Fibroblast of mammary gland (primary cell): ENCODE data around the gene AKAP13.

Experiments
- DNase-seq: peaks from one replicate; pipeline ENCODE4 v3.0.0-alpha.2; 2010; ENCODE audit warnings: low read depth
- H3K4me3 ChIP-seq: 2 replicates; pipeline ENCODE4 v1.5.1; 2011; ENCODE audit warnings: low read depth, mild to moderate bottlenecking, low read length, moderate library complexity; ENCODE audit not compliant: control insufficient read depth
- CTCF ChIP-seq: conservative IDR thresholded peaks from 2 replicates; pipeline ENCODE4 v1.5.1; 2011; ENCODE audit warnings: low read depth, low read length, inconsistent platforms; ENCODE audit not compliant: control insufficient read depth, insufficient read depth

The AKAP13 gene

GRCh38 chr15:85764649-85765277, 384.4 kb downstream of the AKAP13 start:
- no peak overlapping the region for H3K4me3 ChIP-seq
- DNase-seq, result peak; percentile 72
- TF ChIP-seq CTCF, result no peak

- DNase-seq, result no peak
- no peak for TF ChIP-seq CTCF
- H3K4me3 ChIP-seq, result no peak overlapping the region
Measured at GRCh38 chr15:85766001-85766831, 385.8 kb downstream of the AKAP13 start.

- H3K4me3 ChIP-seq, result no peak overlapping the region
- no peak for DNase-seq
- TF ChIP-seq CTCF, result no peak
Measured at GRCh38 chr15:85767785-85768529, 387.6 kb downstream of the AKAP13 start.

GRCh38 chr15:85768595-85769168, 388.3 kb downstream of the AKAP13 start:
- H3K4me3 ChIP-seq, result no peak overlapping the region
- no peak for TF ChIP-seq CTCF
- DNase-seq, result no peak

- no peak for TF ChIP-seq CTCF
- H3K4me3 ChIP-seq, result no peak overlapping the region
- DNase-seq, result no peak
Measured at GRCh38 chr15:85769182-85769900, 388.9 kb downstream of the AKAP13 start.
